Gastrocnemius medialis (tissue), 4 donors: ENCODE measurements around the gene GCDH. TPM values are rescaled to one million over a fixed set of nuclear protein-coding genes. Genes with fewer than 3 reads are reported as not detected.

Experiments used
- ATAC-seq, 2 donors: fragments of 150-250 bp; one replicate each; pipeline ENCODE4 v1.9.1; 2016
- DNase-seq, 2 donors: peaks; one replicate each; pipeline ENCODE4 v3.0.0-alpha.2; 2019
- H3K27ac ChIP-seq, 4 donors: fragments of 200-600 bp; sonication (generic); 1 replicate in 1 of 4; 2 replicates in 3 of 4; pipeline ENCODE4 v1.5.1; 2016 to 2018; ENCODE audit warnings: mild to moderate bottlenecking in 2 of 4, moderate library complexity in 1 of 4
- H3K27me3 ChIP-seq, 3 donors: fragments of 200-600 bp; sonication (generic) in 2 of 3; 1 replicate in 1 of 3; 2 replicates in 2 of 3; pipeline versions ENCODE4 v1.5.1 to v1.6.0; 2016 to 2019; ENCODE audit warnings: mild to moderate bottlenecking in 1 of 3, moderate library complexity in 1 of 3
- H3K36me3 ChIP-seq, 2 donors: fragments of 200-600 bp; sonication (generic) in 1 of 2; one replicate each; pipeline ENCODE4 v1.5.1; 2017 to 2018
- H3K4me1 ChIP-seq, 2 donors: fragments of 200-600 bp; sonication (generic) in 1 of 2; one replicate each; pipeline ENCODE4 v1.5.1; 2016 to 2017; ENCODE audit warnings: mild to moderate bottlenecking in 2 of 2
- H3K4me3 ChIP-seq, 4 donors: fragments of 200-600 bp; sonication (generic) in 3 of 4; 1 replicate in 1 of 4; 2 replicates in 3 of 4; pipeline ENCODE4 v1.5.1; 2016 to 2019; ENCODE audit warnings: mild to moderate bottlenecking in 2 of 4
- H3K9me3 ChIP-seq, 3 donors: fragments of 200-600 bp; sonication (generic) in 2 of 3; 1 replicate in 1 of 3; 2 replicates in 2 of 3; pipeline ENCODE4 v1.5.1; 2016 to 2019
- POLR2A ChIP-seq, 2 donors: fragments of 450-650 bp; IDR thresholded peaks; one replicate each; pipeline ENCODE4 v1.6.1; 2017; ENCODE audit warnings: antibody characterized with exemption in 2 of 2, mild to moderate bottlenecking in 2 of 2, moderate library complexity in 2 of 2
- in situ Hi-C, 4 donors: fragments of 200-750 bp; cut with MboI; loops; one replicate each; pipeline versions ENCODE4 v1.15.0 to v1.8.0; 2017; ENCODE audit warnings: low sequenced_read_pairs in 4 of 4
- intact Hi-C: fragments of 100-400 bp; cut with DNase I; formaldehyde crosslinking; loops from one replicate; pipeline ENCODE4 v1.15.1; 2023; ENCODE audit warnings: low total_unique reads
- total RNA-seq, 4 donors: library from RNA; depleted of rRNA; stranded (reverse); fragments of >200 nt; gene quantifications; one replicate each; pipeline versions ENCODE4 v1.1.0 to v1.2.3, GENCODE V29; 2016
- TF ChIP-seq, protein P1 (sequence below), 5 experiments: fragments of 450-650 bp in 3 of 5; fragments of 200-600 bp in 2 of 5; sonication (generic) in 2 of 5; IDR thresholded peaks in 4 of 5; conservative IDR thresholded peaks in 1 of 5; 1 replicate in 4 of 5; 2 replicates in 1 of 5; pipeline ENCODE4 v1.5.1; 2016 to 2019; ENCODE audit warnings: antibody characterized with exemption in 5 of 5, mild to moderate bottlenecking in 3 of 5, moderate library complexity in 3 of 5

Gene GCDH
- total RNA-seq, 4 donors from 2014 or later, result 35.6 to 83.8 (median 54.1) TPM

DNA sequence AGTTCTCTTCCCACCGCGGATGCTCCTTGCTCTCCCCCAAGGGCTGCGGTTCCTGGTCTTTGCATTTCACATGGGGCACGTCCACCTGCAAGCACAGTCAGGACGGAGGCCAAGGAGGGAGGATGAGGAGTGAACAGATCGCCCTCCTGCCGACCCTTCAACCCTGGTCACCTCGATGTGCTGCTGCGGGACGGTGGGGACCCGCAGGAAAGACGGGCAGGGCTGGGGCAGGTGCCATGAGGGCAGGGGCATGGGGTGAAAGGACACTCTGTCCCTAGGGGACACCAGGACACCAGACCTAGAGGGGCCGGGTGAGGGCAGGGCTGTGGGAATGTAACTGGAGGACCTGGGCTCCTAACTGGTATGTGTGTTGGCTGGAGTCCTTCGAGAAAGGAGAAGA lies 27.3 kb downstream of the GCDH start:
- no peak for ATAC-seq
- TF ChIP-seq, protein P1, sequence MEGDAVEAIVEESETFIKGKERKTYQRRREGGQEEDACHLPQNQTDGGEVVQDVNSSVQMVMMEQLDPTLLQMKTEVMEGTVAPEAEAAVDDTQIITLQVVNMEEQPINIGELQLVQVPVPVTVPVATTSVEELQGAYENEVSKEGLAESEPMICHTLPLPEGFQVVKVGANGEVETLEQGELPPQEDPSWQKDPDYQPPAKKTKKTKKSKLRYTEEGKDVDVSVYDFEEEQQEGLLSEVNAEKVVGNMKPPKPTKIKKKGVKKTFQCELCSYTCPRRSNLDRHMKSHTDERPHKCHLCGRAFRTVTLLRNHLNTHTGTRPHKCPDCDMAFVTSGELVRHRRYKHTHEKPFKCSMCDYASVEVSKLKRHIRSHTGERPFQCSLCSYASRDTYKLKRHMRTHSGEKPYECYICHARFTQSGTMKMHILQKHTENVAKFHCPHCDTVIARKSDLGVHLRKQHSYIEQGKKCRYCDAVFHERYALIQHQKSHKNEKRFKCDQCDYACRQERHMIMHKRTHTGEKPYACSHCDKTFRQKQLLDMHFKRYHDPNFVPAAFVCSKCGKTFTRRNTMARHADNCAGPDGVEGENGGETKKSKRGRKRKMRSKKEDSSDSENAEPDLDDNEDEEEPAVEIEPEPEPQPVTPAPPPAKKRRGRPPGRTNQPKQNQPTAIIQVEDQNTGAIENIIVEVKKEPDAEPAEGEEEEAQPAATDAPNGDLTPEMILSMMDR (IDR thresholded peaks at IDR 0.05 in 4 of 5, conservative IDR thresholded peaks at IDR 0.05 in 1 of 5), result no peak
- TF ChIP-seq POLR2A (IDR thresholded peaks at IDR 0.05), result no peak
- in situ Hi-C loops (no loop called here), intact Hi-C loops (loop anchor here (2.0 kb wide), 1 partner anchor 15 kb away; the partner anchor contains the start of gene FARSA)
- no peak for DNase-seq
- Histone ChIP-seq H3K36me3 (peaks cover 0 to 12% of the 10 kb centered on the region in 2 donors), H3K27me3 (no peaks in the 10 kb centered on the region), H3K4me3 (no peak overlapping the region), H3K9me3 (no peaks in the 10 kb centered on the region), H3K4me1 (peaks cover 6 to 9% of the 10 kb centered on the region in 2 donors), H3K27ac (no peak overlapping the region)

DNA sequence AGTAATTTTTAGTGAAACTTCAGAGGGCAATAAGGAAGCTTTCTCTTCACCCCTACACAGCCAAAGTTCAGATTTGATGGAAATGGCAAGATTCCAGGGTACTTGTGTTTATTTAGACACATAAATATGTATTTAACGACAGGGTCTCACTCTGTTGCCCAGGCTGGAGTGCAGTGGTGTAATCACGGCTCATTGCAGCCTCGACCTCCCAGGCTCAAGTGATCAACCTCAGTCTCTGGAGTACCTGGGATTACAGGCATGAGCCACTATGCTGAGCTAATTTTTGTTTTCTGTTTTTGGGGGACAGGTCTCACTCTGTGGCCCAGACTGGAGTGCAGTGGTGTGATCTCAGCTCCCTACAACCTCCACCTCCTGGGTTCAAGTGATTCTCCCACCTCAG lies 30.1 kb downstream of the GCDH start:
- peaks cover 0 to 40% of the 10 kb centered on the region in 2 donors for H3K36me3 ChIP-seq
- H3K4me3 ChIP-seq, result no peak overlapping the region
- H3K27ac ChIP-seq, result no peak overlapping the region
- intact Hi-C loops, result no loop called here
- no peaks in the 10 kb centered on the region for H3K27me3 ChIP-seq
- TF ChIP-seq, protein P1 (IDR thresholded peaks at IDR 0.05 in 4 of 5, conservative IDR thresholded peaks at IDR 0.05 in 1 of 5), result no peak
- no peak for TF ChIP-seq POLR2A (IDR thresholded peaks at IDR 0.05)
- no peaks in the 10 kb centered on the region for H3K9me3 ChIP-seq
- in situ Hi-C loops, result no loop called here
- no peak for DNase-seq
- H3K4me1 ChIP-seq, result peaks cover 4% of the 10 kb centered on the region in 2 donors
- no peak for ATAC-seq

DNA sequence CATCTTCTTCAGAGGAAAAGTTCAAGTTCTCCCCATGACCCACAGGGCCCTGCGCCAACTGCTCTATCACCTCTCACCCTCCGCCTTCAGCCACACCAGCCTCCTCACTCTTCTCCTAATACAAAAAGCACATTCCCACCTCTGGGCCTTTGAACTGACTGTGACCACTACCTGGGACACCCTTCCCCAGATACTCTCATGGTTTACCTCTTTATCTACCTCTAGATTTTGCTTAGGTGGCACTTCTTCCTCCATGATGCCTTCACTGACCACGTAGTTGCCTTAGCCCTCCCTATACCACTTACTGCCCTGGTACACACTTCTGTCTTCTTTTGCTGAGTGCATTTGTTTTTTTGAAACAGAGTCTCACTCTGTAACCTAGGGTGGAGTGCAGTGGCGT lies 32.0 kb downstream of the GCDH start:
- in situ Hi-C loops, result no loop called here
- Histone ChIP-seq H3K36me3 (peaks cover 0 to 54% of the 10 kb centered on the region in 2 donors), H3K4me1 (peaks cover 4% of the 10 kb centered on the region in 2 donors), H3K9me3 (no peaks in the 10 kb centered on the region), H3K27me3 (no peaks in the 10 kb centered on the region), H3K4me3 (no peak overlapping the region), H3K27ac (no peak overlapping the region)
- no peak for TF ChIP-seq POLR2A (IDR thresholded peaks at IDR 0.05)
- TF ChIP-seq, protein P1 (IDR thresholded peaks at IDR 0.05 in 4 of 5, conservative IDR thresholded peaks at IDR 0.05 in 1 of 5), result no peak
- intact Hi-C loops, result no loop called here
- DNase-seq, result no peak
- ATAC-seq, result no peak

DNA sequence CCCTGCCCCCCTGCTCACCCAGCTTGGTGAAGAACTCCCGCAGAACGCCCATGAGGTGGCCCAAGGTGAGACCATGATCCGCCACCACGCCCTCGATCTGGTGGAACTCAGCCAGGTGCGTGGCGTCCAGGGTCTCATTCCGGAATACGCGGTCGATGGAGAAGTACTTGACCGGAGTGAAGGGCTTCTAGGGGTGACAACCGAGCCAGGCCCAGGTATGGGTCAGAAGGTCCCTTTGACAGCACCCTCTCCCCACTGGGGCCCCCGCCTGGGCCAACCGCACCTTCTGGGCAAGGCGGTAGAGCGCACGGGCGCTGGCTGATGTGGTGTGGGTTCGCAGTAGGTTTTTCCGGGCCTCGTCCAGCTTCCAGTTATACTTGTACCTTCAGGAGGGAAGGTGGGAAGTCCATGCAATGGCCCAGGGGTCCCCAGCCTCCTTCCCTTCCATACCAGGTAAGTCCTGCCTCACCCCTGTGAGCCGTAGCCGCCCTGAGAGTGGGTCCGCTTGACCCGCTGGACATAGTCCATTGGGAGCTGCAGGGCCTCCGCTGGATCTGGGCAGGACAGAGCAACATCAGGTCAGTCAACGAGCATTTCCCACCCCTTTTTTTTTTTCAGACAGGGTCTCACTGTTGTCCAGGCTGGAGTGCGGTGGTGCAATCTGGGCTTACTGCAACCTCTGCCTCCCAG lies 33.8 kb downstream of the GCDH start:
- ATAC-seq (no peak), DNase-seq (no peak)
- Histone ChIP-seq H3K4me3 (no peak overlapping the region), H3K9me3 (no peaks in the 10 kb centered on the region), H3K27me3 (no peaks in the 10 kb centered on the region), H3K36me3 (peaks cover 0 to 72% of the 10 kb centered on the region in 2 donors), H3K27ac (no peak overlapping the region), H3K4me1 (no peaks in the 10 kb centered on the region)
- in situ Hi-C loops, result no loop called here
- no peak for TF ChIP-seq POLR2A (IDR thresholded peaks at IDR 0.05)
- TF ChIP-seq, protein P1 (IDR thresholded peaks at IDR 0.05 in 4 of 5, conservative IDR thresholded peaks at IDR 0.05 in 1 of 5), result no peak
- intact Hi-C loops, result no loop called here
